Sigmoid colon (tissue), 7 donors: Measurements from ENCODE around the gene KLRC3. TPM values are rescaled to one million over a fixed set of nuclear protein-coding genes. Genes with fewer than 3 reads are reported as not detected.
"Not testable (repeated sequence)": the region's sequence is repeated elsewhere in the genome, so short reads cannot be mapped to it uniquely, and the experiment has no call there.

Source experiments
- DNase-seq: peaks from one replicate; pipeline ENCODE4 v3.0.0-alpha.2; 2019
- H3K27ac ChIP-seq, 4 donors: fragments of 200-600 bp; sonication (generic); one replicate each; pipeline ENCODE4 v1.5.1; 2016 to 2019; ENCODE audit warnings: mild to moderate bottlenecking in 1 of 4
- H3K27me3 ChIP-seq, 3 donors: fragments of 200-600 bp; sonication (generic); one replicate each; pipeline ENCODE4 v1.5.1; 2019; ENCODE audit warnings: mild to moderate bottlenecking in 1 of 3
- H3K36me3 ChIP-seq, 4 donors: fragments of 200-600 bp; sonication (generic); one replicate each; pipeline ENCODE4 v1.5.1; 2016 to 2019
- H3K4me1 ChIP-seq, 4 donors: fragments of 200-600 bp; sonication (generic); one replicate each; pipeline ENCODE4 v1.5.1; 2017 to 2019
- H3K4me3 ChIP-seq, 4 donors: fragments of 200-600 bp; sonication (generic); one replicate each; pipeline ENCODE4 v1.5.1; 2017 to 2019; ENCODE audit warnings: mild to moderate bottlenecking in 2 of 4, moderate library complexity in 1 of 4
- H3K9me3 ChIP-seq, 4 donors: fragments of 200-600 bp in 3 of 4; sonication (generic) in 3 of 4; one replicate each; pipeline versions ENCODE4 v1.5.1 to v1.6.1; 2013 to 2019
- EP300 ChIP-seq, 4 donors: sonication (generic); formaldehyde crosslinking; IDR thresholded peaks; one replicate each; pipeline ENCODE4 v1.6.1; 2017; ENCODE audit warnings: antibody characterized with exemption in 4 of 4
- POLR2A ChIP-seq, 2 donors: fragments of 450-650 bp; IDR thresholded peaks; one replicate each; pipeline ENCODE4 v1.6.1; 2016; ENCODE audit warnings: antibody characterized with exemption in 2 of 2, mild to moderate bottlenecking in 2 of 2, moderate library complexity in 2 of 2
- POLR2AphosphoS5 ChIP-seq, 4 donors: sonication (generic); formaldehyde crosslinking; IDR thresholded peaks; one replicate each; pipeline ENCODE4 v1.6.1; 2017; ENCODE audit warnings: antibody characterized with exemption in 4 of 4
- WGBS, 2 donors: extraction: QIAGEN DNeasy Blood & Tissue Kit; methylation state at CpG; one replicate each; pipeline ENCODE4 v1.1.7; 2013; 5-methylcytosine and 5-hydroxymethylcytosine counted together
- intact Hi-C: fragments of 100-400 bp; cut with DNase I; formaldehyde crosslinking; loops from one replicate; pipeline ENCODE4 v1.15.1; 2023
- polyA plus RNA-seq, 3 donors: library from polyadenylated mRNA; stranded (reverse); fragments of 200-250 nt; gene quantifications; one replicate each; pipeline ENCODE4 v1.2.3, GENCODE V29; 2013
- total RNA-seq, 4 donors: library from RNA; depleted of rRNA; stranded (reverse); fragments of >200 nt; gene quantifications; one replicate each; pipeline ENCODE4 v1.1.0, GENCODE V29; 2016
- TF ChIP-seq, protein P1 (sequence below), 4 experiments: fragments of 450-650 bp in 3 of 4; fragments of 200-600 bp in 1 of 4; IDR thresholded peaks; one replicate each; pipeline ENCODE4 v1.5.1; 2016 to 2019; ENCODE audit warnings: antibody characterized with exemption in 4 of 4, mild to moderate bottlenecking in 3 of 4, moderate library complexity in 2 of 4
- donor health status: healthy with polysubstance abuse.
- donor health status: Bipolar disorder and iron deficiency.
- donor health status: healthy.

KLRC3 gene
- total and polyA plus RNA-seq, 7 donors: 1.8 TPM; not detected in 6

DNA sequence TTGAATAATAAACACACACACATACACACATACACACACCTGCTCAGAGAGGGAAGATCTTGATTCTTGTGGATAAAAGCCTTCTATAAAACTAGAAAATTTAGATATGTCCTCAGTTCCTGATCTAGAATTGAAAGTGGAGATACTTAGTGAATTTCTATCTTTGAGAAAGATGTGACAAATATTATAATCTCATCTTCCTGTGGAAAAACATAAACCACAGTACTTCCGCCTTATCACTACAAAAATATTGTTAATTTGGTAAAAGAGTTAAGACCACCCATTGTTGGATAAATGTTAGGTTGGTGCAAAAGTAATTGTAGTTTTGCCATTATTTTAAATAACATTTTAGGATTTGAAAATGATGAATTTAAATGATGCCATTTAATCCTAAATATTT lies 30.5 kb downstream of the KLRC3 start, which contains the start of gene KLRK1:
Gene KLRK1, minus strand, starts transcription at position 138 of the 400 bp plus-strand sequence. CDS start 1,231 bp downstream, outside the sequence.
- H3K36me3 ChIP-seq: no peaks in the 10 kb centered on the region
- no peaks in the 10 kb centered on the region for H3K27me3 ChIP-seq
- no peak within 1 kb of the TSS for H3K27ac ChIP-seq
- TF ChIP-seq, protein P1, sequence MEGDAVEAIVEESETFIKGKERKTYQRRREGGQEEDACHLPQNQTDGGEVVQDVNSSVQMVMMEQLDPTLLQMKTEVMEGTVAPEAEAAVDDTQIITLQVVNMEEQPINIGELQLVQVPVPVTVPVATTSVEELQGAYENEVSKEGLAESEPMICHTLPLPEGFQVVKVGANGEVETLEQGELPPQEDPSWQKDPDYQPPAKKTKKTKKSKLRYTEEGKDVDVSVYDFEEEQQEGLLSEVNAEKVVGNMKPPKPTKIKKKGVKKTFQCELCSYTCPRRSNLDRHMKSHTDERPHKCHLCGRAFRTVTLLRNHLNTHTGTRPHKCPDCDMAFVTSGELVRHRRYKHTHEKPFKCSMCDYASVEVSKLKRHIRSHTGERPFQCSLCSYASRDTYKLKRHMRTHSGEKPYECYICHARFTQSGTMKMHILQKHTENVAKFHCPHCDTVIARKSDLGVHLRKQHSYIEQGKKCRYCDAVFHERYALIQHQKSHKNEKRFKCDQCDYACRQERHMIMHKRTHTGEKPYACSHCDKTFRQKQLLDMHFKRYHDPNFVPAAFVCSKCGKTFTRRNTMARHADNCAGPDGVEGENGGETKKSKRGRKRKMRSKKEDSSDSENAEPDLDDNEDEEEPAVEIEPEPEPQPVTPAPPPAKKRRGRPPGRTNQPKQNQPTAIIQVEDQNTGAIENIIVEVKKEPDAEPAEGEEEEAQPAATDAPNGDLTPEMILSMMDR (IDR thresholded peaks at IDR 0.05): no peak
- TF ChIP-seq POLR2AphosphoS5 (IDR thresholded peaks at IDR 0.05): no peak
- TF ChIP-seq EP300 (IDR thresholded peaks at IDR 0.05): no peak
- no peak for TF ChIP-seq POLR2A (IDR thresholded peaks at IDR 0.05)
- intact Hi-C loops: no loop called here
- peaks cover 0 to 7% (median 5%) of the 10 kb centered on the region in 4 donors for H3K4me1 ChIP-seq
- DNase-seq: no peak
- H3K9me3 ChIP-seq: no peaks in the 10 kb centered on the region
- H3K4me3 ChIP-seq: no peak within 1 kb of the TSS
- 61 to 89% methylated on average over 1 of the region's 1 CpG for WGBS, 2 donors

DNA sequence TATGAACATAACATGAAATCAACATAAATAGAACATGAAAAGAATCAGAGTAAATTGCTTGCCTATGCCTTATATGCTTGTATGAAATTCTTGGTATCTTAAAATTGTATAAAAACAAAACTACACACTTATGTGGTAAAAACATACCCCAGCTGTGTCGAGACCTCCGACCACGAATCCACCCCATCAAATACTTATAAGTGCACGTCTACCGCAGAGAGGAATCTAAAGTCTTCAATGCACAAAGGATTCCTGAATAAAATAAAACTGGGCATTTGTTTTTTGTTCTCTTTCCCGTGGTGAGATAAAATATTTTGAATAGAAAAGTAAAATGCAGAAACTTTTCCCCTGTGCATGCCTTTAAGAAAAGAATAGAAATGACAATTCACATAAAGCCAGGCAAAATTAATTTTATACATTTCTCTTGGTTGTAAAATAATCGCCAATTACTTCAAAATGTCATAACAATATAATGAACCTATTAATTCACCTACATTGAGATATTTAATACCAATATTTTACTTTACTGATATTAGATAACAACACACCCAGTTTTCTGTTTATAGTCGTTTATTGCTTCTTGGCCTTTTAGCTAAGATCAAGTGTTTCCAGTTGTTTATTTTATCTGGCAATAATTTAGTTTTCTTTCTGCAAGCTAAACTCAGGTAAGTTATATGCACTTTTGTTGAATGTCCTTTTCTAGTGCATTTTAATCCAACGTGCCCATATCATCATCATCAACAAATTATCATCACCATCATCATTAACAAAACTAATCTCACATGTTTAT lies 31.6 kb downstream of the KLRC3 start:
- no peaks in the 10 kb centered on the region for H3K36me3 ChIP-seq
- 64 to 84% methylated on average over 9 of the region's 9 CpGs for WGBS, 2 donors
- no peak overlapping the region for H3K4me3 ChIP-seq
- H3K4me1 ChIP-seq: peaks cover 0 to 7% (median 5%) of the 10 kb centered on the region in 4 donors
- intact Hi-C loops: no loop called here
- H3K27ac ChIP-seq: no peak overlapping the region
- TF ChIP-seq, protein P1 (IDR thresholded peaks at IDR 0.05): no peak
- TF ChIP-seq POLR2AphosphoS5 (IDR thresholded peaks at IDR 0.05) (no peak), POLR2A (IDR thresholded peaks at IDR 0.05) (no peak), EP300 (IDR thresholded peaks at IDR 0.05) (no peak)
- H3K9me3 ChIP-seq: peaks cover 0 to 4% (median 0%) of the 10 kb centered on the region in 4 donors
- H3K27me3 ChIP-seq: no peaks in the 10 kb centered on the region
- DNase-seq: no peak

DNA sequence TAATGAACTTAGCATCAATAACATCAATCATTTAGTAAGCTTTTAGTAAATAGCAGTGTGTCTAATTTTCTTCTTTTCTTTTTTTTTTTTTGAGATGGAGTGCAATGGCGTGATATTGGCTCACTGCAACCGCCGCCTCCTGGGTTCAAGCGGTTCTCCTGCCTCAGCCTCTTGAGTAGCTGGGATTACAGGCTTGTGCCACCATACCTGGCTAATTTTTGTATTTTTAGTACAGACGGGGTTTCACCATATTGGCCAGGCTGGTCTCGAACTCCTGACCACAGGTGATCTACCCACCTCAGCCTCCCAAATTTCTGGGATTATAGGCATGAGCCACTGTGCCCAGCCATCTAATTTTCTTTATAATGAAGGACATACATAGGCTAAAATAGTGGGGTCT lies 32.9 kb downstream of the KLRC3 start:
- intact Hi-C loops, H3K36me3 ChIP-seq, H3K4me3 ChIP-seq, H3K27me3 ChIP-seq, H3K27ac ChIP-seq, DNase-seq, H3K9me3 ChIP-seq, H3K4me1 ChIP-seq: not testable (repeated sequence)
- 86 to 91% methylated on average over 6 of the region's 6 CpGs for WGBS, 2 donors

DNA sequence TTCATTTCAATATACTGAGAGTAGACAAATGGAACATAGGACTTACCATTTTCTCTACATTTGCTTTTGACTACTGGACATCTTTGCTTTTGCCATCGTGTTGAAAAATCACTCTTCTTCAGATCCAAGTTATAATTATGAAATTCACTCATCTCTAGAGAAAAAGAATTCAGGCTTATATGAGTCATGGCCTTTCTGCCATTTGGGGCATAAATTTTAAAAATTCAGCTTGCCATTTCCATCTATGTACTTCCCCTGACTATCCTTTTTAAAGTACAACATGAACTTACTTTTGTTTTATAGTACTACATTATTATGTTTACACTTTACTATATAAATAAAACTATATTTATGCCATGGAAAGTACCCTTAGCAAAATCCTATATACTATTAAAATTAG lies 33.5 kb downstream of the KLRC3 start:
- Histone ChIP-seq H3K27me3 (no peaks in the 10 kb centered on the region), H3K4me1 (no peaks in the 10 kb centered on the region), H3K9me3 (peaks cover 0 to 4% (median 0%) of the 10 kb centered on the region in 4 donors), H3K36me3 (no peaks in the 10 kb centered on the region), H3K4me3 (no peak overlapping the region), H3K27ac (no peak overlapping the region)
- intact Hi-C loops: no loop called here
- WGBS, 2 donors: 73 to 78% methylated on average over 1 of the region's 1 CpG
- DNase-seq: no peak
- TF ChIP-seq POLR2A (IDR thresholded peaks at IDR 0.05) (no peak), EP300 (IDR thresholded peaks at IDR 0.05) (no peak), POLR2AphosphoS5 (IDR thresholded peaks at IDR 0.05) (no peak)
- TF ChIP-seq, protein P1 (IDR thresholded peaks at IDR 0.05): no peak

DNA sequence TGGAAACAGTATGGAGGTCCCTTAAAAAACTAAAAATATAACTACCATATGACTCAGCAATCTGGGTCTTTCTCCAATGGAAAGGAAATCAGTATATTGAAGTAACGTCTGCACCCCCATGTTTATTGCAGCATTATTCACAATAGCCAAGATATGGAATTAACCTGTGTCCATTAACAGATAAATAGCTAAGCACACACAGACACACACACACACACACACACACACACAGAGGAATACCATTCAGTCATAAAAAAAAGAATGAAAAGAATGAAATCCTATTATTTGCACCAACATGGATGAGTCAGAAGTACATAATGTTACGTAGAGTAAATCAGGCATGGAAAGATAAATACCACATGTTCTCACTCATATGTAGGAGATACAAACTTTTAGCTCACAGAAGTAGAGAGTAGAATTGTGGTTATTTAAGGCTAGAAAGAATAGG lies 35.2 kb downstream of the KLRC3 start:
- no peak for DNase-seq
- H3K4me1 ChIP-seq: no peaks in the 10 kb centered on the region
- WGBS, 2 donors: 13 to 41% methylated on average over 2 of the region's 2 CpGs
- no peaks in the 10 kb centered on the region for H3K27me3 ChIP-seq
- intact Hi-C loops: no loop called here
- H3K27ac ChIP-seq: no peak overlapping the region
- H3K9me3 ChIP-seq: peaks cover 0 to 4% (median 0%) of the 10 kb centered on the region in 4 donors
- TF ChIP-seq, protein P1 (IDR thresholded peaks at IDR 0.05): no peak
- TF ChIP-seq EP300 (IDR thresholded peaks at IDR 0.05) (no peak), POLR2A (IDR thresholded peaks at IDR 0.05) (no peak), POLR2AphosphoS5 (IDR thresholded peaks at IDR 0.05) (no peak)
- no peak overlapping the region for H3K4me3 ChIP-seq
- H3K36me3 ChIP-seq: no peaks in the 10 kb centered on the region
